Lower lobe of right lung (tissue), 2 donors: ENCODE results near the gene SEMA6A. TPM values are rescaled to one million over a fixed set of nuclear protein-coding genes. Genes with fewer than 3 reads are reported as not detected.

Experiments
- ATAC-seq, 2 donors: fragments of 200-7000 bp; cut with Tn5 transposase; one replicate each; pipeline ENCODE4 v1.9.1; 2020 to 2022; ENCODE audit warnings: mild to moderate bottlenecking in 2 of 2, moderate library complexity in 2 of 2
- DNase-seq: peaks from one replicate; pipeline ENCODE4 v3.0.0-alpha.2; 2020
- H3K27ac ChIP-seq: fragments of 200-600 bp; one replicate; pipeline ENCODE4 v1.8.0; 2022
- H3K27me3 ChIP-seq: fragments of 200-600 bp; one replicate; pipeline ENCODE4 v1.8.0; 2022; ENCODE audit warnings: low read depth
- H3K36me3 ChIP-seq: fragments of 200-600 bp; one replicate; pipeline ENCODE4 v1.8.0; 2022; ENCODE audit warnings: mild to moderate bottlenecking
- H3K4me1 ChIP-seq: fragments of 200-600 bp; one replicate; pipeline ENCODE4 v1.8.0; 2022
- H3K4me3 ChIP-seq: fragments of 200-600 bp; one replicate; pipeline ENCODE4 v1.8.0; 2022; ENCODE audit warnings: mild to moderate bottlenecking
- H3K9me3 ChIP-seq: fragments of 200-600 bp; one replicate; pipeline ENCODE4 v1.8.0; 2022
- CTCF ChIP-seq: fragments of 200-600 bp; IDR thresholded peaks from one replicate; pipeline ENCODE4 v1.8.0; 2022; ENCODE audit warnings: antibody characterized with exemption, mild to moderate bottlenecking
- intact Hi-C: fragments of 100-400 bp; cut with DNase I; formaldehyde crosslinking; loops from one replicate; pipeline ENCODE4 v1.11.0; 2022
- total RNA-seq: library from RNA; stranded (reverse); fragmentation: NEBNext Ultra II Directional; extraction: Animal tissue kit (Norgen Biotek cat#: 25700); gene quantifications from one replicate; pipeline ENCODE4 v1.2.1, GENCODE V29; 2021
- donor health status: DM: no; HTN: yes; CAD: no; lungs with severe emphysema.

Gene SEMA6A
- total RNA-seq, 1 donor from 2014 or later = 44.3 TPM

GRCh38 chr5:116576053-116576713, 1.6 kb upstream of the SEMA6A start:
- peak overlapping the region; percentile 69 for H3K4me3 ChIP-seq
- ATAC-seq = peak; percentile 70 to 77
- peaks cover 44% of the 10 kb centered on the region for H3K27me3 ChIP-seq

GRCh38 chr5:116575326-116576052, 866 bp upstream of the SEMA6A start:
- TF ChIP-seq CTCF = no peak
- no peak for DNase-seq
- H3K4me3 ChIP-seq = peak overlapping the region; percentile 69
- H3K9me3 ChIP-seq = no peaks in the 10 kb centered on the region
- H3K4me1 ChIP-seq = peaks cover 45% of the 10 kb centered on the region
- no peaks in the 10 kb centered on the region for H3K36me3 ChIP-seq
- intact Hi-C loops = no loop called here
- peaks cover 44% of the 10 kb centered on the region for H3K27me3 ChIP-seq
- ATAC-seq = peak in 1 of 2 donors; percentile 26
- H3K27ac ChIP-seq = peak overlapping the region; percentile 75

More at GRCh38 chr5:116576053-116576713, 1.6 kb upstream of the SEMA6A start:
- Histone ChIP-seq H3K36me3 (no peaks in the 10 kb centered on the region), H3K4me1 (peaks cover 45% of the 10 kb centered on the region), H3K9me3 (no peaks in the 10 kb centered on the region), H3K27ac (no peak overlapping the region)
- peak; percentile 63 for DNase-seq
- intact Hi-C loops = no loop called here
- peak; percentile 71 for TF ChIP-seq CTCF

GRCh38 chr5:116573702-116574366, 789 bp downstream of the SEMA6A start:
- Histone ChIP-seq H3K36me3 (no peaks in the 10 kb centered on the region), H3K27ac (peak overlapping the region; percentile 75), H3K27me3 (peaks cover 60% of the 10 kb centered on the region), H3K4me3 (peak overlapping the region; percentile 69), H3K9me3 (no peaks in the 10 kb centered on the region), H3K4me1 (peaks cover 45% of the 10 kb centered on the region)
- no peak for TF ChIP-seq CTCF
- ATAC-seq = peak in 1 of 2 donors; percentile 5
- DNase-seq = peak; percentile 47
- intact Hi-C loops = no loop called here

- ATAC-seq (peak; percentile 1 to 3), DNase-seq (peak; percentile 47)
- TF ChIP-seq CTCF = no peak
- peaks cover 45% of the 10 kb centered on the region for H3K4me1 ChIP-seq
- no peaks in the 10 kb centered on the region for H3K36me3 ChIP-seq
- H3K9me3 ChIP-seq = no peaks in the 10 kb centered on the region
- intact Hi-C loops = no loop called here
- peaks cover 61% of the 10 kb centered on the region for H3K27me3 ChIP-seq
- peak overlapping the region; percentile 69 for H3K4me3 ChIP-seq
- H3K27ac ChIP-seq = peak overlapping the region; percentile 75
These were observed 1.3 kb downstream of the SEMA6A start for GRCh38 chr5:116573279-116573701.
